GM12892 (cell line): Measurements from ENCODE around the gene OR1M1.

ENCODE experiments used
- POLR2AphosphoS5 ChIP-seq: IDR thresholded peaks from 2 replicates; pipeline ENCODE4 v1.6.1; 2011; ENCODE audit warnings: low read depth, low read length, control low read depth
- TAF1 ChIP-seq: IDR thresholded peaks from 2 replicates; pipeline ENCODE4 v1.6.1; 2011; ENCODE audit warnings: low read depth, mild to moderate bottlenecking, control low read depth, low read length, borderline replicate concordance

DNA sequence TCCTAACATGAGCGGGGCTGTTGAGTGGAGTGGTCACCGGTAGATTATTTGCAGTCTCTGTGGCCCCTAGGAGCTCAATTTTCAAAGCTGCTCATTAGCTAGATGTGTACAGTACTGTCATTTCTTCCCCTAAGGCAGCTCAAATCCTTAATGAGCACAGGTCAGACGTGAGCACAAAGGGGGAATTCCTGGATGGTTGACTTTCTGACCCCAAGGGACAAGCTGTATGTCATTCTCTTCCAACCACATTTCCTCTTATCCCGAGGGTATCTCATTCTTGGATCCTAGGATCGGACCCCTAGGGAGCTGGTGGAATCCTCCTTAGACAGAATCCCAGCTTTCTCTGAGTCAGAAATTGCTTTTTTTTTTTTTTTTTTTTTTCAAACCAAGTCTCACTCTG lies 45.6 kb downstream of the OR1M1 start:
- TF ChIP-seq TAF1 (no peak), POLR2AphosphoS5 (no peak)
